IPS DF 6.9 (cell line): ENCODE measurements around the gene TTI1.

Source experiments
- DNase-seq: peaks from one replicate; pipeline ENCODE4 v3.0.0-alpha.2; 2013; ENCODE audit warnings: low read depth, low spot score
- H3K27ac ChIP-seq: one replicate; pipeline ENCODE4 v1.5.1; 2013; ENCODE audit warnings: low read length, control low read depth
- H3K27me3 ChIP-seq: 2 replicates; pipeline ENCODE4 v1.6.1; 2013; ENCODE audit warnings: mild to moderate bottlenecking, low read length; ENCODE audit not compliant: control insufficient read depth, insufficient read depth
- H3K36me3 ChIP-seq: 2 replicates; pipeline ENCODE4 v1.6.1; 2013; ENCODE audit warnings: low read length; ENCODE audit not compliant: control insufficient read depth, insufficient read depth
- H3K4me1 ChIP-seq: 2 replicates; pipeline ENCODE4 v1.6.1; 2013; ENCODE audit warnings: low read length; ENCODE audit not compliant: control insufficient read depth, insufficient read depth
- H3K4me3 ChIP-seq: 2 replicates; pipeline ENCODE4 v1.5.1; 2013; ENCODE audit warnings: mild to moderate bottlenecking, low read length
- H3K9me3 ChIP-seq: 2 replicates; pipeline ENCODE4 v1.6.1; 2013; ENCODE audit warnings: low read length, inconsistent platforms; ENCODE audit not compliant: control insufficient read depth, insufficient read depth
- WGBS: extraction: QIAGEN DNeasy Blood & Tissue Kit; methylation state at CpG from one replicate; pipeline ENCODE4 v1.1.7; 2013; ENCODE audit warnings: mixed read lengths, missing lambda C conversion rate; ENCODE audit not compliant: insufficient read length, insufficient coverage; 5-methylcytosine and 5-hydroxymethylcytosine counted together

The TTI1 gene

DNA sequence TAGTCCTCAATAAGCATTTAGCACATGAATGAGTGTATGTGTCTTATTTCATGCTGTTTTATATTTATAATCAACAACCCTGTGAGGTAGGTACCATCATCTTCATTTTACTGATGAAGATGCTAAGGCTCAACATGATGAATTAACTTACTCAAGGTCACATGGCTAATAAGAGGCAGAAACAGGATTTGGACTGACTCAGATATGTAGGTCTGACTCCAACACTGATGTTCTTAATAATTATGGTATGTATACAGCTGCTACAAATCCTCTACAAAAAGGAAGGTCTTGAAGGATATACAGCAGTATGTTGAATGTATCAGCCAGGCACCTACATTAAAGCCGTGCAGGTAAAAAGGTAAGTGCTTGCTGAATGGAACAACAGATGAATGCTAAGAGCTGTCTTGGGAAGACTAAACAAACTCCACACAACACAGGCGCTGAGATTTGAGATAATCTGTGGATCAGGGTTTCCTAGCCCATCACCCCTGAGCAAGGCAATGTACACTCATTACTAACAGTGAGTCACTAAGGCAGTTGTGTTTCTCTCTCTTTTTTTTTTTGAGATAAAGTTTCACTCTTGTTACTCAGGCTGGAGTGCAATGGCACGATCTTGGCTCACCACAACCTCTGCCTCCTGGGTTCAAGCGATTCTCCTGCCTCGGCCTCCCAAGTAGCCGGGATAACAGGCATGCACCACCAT, 31.9 kb downstream of the TTI1 start:
- no peak for DNase-seq
- Histone ChIP-seq H3K27me3 (no peaks in the 10 kb centered on the region), H3K4me1 (no peaks in the 10 kb centered on the region), H3K27ac (no peak overlapping the region), H3K36me3 (peaks cover 27% of the 10 kb centered on the region), H3K9me3 (no peaks in the 10 kb centered on the region), H3K4me3 (no peak overlapping the region)
- WGBS = no CpG with 5 or more reads among the region's 6 CpGs

DNA sequence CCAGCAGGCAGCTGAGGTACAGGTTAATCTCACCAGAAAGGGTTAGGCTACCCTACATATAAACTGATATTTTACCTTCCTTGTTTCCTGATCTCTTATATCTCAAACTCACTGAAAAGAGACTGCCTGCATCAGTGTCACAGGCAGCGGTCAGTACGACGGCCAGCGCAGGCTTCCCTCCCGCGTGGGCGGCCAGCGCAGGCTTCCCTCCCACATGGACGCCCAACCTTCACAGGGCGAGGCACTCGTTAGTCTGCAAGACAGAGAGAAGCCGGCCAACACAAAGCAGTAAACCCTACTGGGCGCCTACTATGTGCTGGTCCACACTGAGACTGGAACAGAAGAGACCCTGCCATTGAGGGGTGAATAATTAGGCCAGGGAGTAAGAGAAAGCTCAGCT, 33.0 kb downstream of the TTI1 start:
- Histone ChIP-seq H3K4me1 (no peaks in the 10 kb centered on the region), H3K9me3 (no peaks in the 10 kb centered on the region), H3K36me3 (peaks cover 30% of the 10 kb centered on the region), H3K4me3 (no peak overlapping the region), H3K27me3 (no peaks in the 10 kb centered on the region), H3K27ac (no peak overlapping the region)
- no CpG with 5 or more reads among the region's 13 CpGs for WGBS
- no peak for DNase-seq

DNA sequence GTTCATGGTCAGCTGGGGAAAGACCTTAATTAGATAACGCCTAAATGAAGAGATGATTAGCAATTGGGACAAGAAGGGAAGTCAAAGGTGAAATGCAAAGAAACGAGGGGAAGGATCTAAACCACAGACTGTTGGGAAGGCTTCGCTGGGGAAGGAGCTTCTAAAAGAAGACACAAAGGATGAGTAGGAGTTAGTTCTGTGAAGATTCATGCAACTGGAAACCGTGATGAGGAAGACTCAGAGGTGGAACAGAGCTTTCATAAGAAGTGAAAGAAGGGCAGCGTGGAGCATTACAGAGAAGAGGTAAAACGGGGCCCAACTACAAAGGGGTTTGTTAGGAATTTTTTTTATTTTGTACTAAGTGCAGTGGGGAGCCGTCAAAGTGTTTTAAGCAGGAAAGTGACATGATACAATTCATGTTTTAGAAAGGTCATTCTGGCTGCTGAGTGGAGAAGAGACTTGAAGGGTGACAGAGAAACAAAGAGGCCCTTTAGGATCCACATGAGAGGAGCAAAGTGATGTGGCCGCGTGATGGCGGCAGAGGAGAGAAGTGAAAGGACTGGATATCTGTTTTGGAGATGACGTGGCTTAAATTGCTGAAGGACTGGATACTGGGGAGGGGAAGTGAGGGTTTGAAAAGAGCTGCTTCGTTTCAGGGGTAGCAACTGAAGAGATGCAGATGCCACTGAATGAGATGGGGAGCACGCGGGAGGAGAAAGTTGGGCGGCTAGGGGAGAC, 33.6 kb downstream of the TTI1 start:
- Histone ChIP-seq H3K9me3 (no peaks in the 10 kb centered on the region), H3K4me1 (no peaks in the 10 kb centered on the region), H3K4me3 (no peak overlapping the region), H3K27me3 (no peaks in the 10 kb centered on the region), H3K36me3 (peaks cover 30% of the 10 kb centered on the region), H3K27ac (no peak overlapping the region)
- DNase-seq = no peak
- no CpG with 5 or more reads among the region's 15 CpGs for WGBS

DNA sequence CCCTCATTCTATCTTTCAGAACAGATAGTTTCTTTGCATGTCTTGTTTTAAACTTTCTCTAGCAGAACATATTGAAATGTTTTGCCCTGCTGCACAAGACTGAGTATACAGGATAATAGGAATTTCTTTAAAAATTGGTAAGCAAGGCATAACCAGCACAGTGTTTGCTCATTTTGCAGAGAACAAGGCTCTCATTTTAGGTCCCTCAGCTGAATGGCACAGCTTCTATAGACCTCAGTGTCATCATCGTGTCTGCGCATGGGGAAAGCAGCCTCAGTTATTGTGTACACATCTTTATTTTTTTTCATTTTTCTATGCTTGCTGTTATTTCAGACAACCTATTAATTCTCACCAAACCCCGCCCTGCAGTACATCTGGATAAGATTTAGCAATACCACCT, 35.7 kb downstream of the TTI1 start:
- no peak for DNase-seq

DNA sequence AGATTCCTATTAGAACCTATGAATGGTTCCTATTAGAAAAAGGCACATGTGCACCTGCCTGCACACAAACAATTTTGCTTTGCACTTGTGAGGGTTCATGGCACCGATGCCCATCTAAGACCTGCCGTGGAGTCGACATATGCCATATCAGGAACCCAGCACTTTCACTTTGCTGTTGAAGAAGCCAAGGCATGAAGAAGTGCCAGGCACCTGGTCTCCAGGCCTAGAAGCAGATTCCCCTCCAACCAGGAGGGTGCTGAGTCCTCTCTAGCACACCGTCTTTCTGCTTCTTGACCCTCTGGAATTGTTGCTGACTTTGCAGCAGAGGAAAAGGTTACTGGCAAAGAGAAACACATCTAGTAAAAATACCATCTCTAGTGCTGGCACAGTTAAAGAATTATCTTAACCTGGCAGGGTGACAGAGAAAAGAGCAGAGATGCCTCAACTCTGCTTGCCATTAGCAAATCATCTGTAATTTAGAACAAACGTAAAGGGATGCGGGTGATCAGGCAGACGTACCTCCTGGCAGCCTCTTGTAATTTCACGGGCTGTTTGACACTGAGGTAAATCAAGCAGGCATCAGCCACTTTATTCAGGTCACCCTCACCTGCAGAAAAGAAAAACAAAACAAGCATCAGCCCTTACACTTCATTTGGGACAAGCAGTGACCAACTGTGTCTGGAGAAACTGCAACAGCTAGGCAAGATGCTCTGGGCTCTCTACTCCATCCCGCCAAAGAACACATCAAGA, 37.2 kb downstream of the TTI1 start:
- Histone ChIP-seq H3K4me3 (no peak overlapping the region), H3K9me3 (no peaks in the 10 kb centered on the region), H3K36me3 (peaks cover 33% of the 10 kb centered on the region), H3K4me1 (no peaks in the 10 kb centered on the region; the same call in 1 of the 2 replicates), H3K27ac (no peak overlapping the region), H3K27me3 (no peaks in the 10 kb centered on the region)
- no peak for DNase-seq
- WGBS = no CpG with 5 or more reads among the region's 9 CpGs

More for the DNA sequence above, 35.7 kb downstream of the TTI1 start:
- H3K4me1 ChIP-seq = no peaks in the 10 kb centered on the region; the same call in 1 of the 2 replicates
- no peak overlapping the region for H3K4me3 ChIP-seq
- no CpG with 5 or more reads among the region's 3 CpGs for WGBS
- no peaks in the 10 kb centered on the region for H3K9me3 ChIP-seq
- H3K36me3 ChIP-seq = peaks cover 36% of the 10 kb centered on the region
- H3K27me3 ChIP-seq = no peaks in the 10 kb centered on the region
- no peak overlapping the region for H3K27ac ChIP-seq

DNA sequence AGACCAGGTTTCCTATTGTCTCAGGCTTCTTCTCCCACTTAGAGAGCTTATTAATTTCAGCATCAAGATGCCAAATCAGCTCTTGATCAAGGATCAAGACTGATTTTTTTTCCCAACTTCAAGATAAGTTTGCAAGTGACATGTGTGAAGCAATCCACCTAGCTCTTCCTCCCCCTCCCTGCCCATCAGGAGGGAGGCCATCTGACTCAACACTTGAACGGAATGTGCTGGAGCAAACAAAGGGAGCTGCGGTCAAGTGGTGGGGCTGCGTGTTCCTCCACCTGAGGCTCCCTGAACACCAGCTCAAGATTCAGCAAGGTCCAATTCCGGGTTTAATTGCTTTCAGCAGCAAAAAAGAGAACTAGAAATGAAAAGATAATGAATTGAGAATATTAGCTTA, 38.7 kb downstream of the TTI1 start:
- no peak for DNase-seq
- Histone ChIP-seq H3K36me3 (peaks cover 26% of the 10 kb centered on the region), H3K4me3 (no peak overlapping the region), H3K27me3 (no peaks in the 10 kb centered on the region), H3K9me3 (no peaks in the 10 kb centered on the region), H3K27ac (no peak overlapping the region), H3K4me1 (no peaks in the 10 kb centered on the region; the same call in 1 of the 2 replicates)
- no CpG with 5 or more reads among the region's 4 CpGs for WGBS

DNA sequence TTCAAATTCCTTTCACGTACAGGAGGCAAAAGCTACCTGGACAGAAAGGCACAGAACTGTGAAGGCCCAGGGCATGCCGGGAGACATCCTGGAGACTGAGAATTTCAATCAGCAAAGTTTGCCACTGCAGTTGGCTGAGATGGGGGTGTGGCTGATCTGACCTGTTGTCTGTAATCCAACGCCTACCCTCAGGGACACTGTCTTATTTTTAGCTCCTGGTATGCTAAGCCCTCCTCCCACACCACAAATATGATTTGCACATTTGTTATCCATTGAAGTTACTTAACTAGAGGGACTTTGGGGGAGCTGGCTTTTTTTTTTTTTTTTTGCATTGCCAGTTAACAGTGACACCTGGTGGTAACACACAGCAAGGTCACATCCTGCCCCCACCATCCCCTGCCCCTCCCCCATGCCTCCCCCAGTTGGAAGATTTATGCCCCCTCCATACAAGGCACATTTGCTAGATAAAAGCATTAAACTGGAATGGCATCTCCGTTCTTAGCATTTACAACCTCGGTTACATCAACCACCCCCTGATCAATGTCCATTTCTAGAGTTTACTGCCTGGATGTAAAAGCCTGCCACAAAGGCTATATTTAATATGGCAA, 40.4 kb downstream of the TTI1 start:
- H3K4me1 ChIP-seq = no peaks in the 10 kb centered on the region; the same call in 1 of the 2 replicates
- no CpG with 5 or more reads among the region's 5 CpGs for WGBS
- no peaks in the 10 kb centered on the region for H3K9me3 ChIP-seq
- H3K27me3 ChIP-seq = no peaks in the 10 kb centered on the region
- no peak for DNase-seq
- no peak overlapping the region for H3K27ac ChIP-seq
- peaks cover 23% of the 10 kb centered on the region for H3K36me3 ChIP-seq
- H3K4me3 ChIP-seq = no peak overlapping the region

DNA sequence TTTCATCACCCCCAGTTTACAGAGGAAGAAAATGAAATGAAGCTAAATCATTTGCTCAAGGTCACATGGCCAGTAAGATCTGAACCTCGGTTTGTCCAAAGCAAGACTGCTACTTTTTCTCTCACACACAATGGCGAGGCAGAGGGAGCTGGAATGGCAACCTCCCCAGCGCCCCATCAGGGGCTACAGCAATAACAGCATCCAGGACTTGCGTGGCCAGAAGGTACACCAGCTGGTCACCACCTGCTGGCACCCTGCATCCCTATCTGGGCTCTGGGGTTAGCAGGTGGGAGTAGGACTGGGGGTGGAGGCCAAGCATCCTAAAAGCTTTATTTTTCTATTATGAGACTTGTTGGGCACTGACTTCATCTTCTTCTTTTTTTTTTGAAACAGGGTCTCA, 41.3 kb downstream of the TTI1 start:
- WGBS = no CpG with 5 or more reads among the region's 4 CpGs
- Histone ChIP-seq H3K9me3 (no peaks in the 10 kb centered on the region), H3K4me1 (no peaks in the 10 kb centered on the region; the same call in 1 of the 2 replicates)

DNA sequence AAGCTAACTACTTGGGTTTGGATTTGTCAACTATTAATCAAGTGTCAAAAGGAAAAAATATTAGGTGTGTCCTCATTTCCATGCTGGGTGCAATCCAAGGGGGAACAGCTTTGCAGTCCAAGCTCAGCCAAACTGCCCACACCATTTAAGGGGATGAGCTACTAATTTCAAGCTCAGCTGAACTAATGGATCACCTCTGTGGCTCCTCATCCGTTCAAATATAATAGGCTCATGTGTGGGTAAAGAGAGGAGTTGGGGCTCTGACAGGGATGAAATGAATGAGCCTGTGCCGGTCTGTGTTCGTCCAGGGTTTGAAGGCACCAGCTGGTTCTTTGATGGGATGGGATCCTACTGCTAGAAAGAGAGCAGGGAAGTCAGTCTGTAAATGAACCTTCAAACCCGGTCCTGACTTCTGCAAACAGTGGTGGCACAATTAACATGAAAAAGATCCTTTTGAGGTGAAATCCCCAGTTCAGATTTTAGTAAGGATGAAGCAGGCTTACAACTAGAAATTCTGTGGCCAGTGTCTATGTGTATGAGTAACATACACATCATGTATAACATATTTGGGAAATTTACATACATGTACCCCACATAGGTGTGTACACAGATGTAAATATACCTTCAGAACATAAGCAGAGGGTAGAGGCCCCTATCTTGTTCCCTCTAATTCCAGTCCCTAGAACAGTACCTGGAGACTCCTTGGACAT, 41.9 kb downstream of the TTI1 start:
- H3K27ac ChIP-seq = no peak overlapping the region
- no CpG with 5 or more reads among the region's 4 CpGs for WGBS
- no peaks in the 10 kb centered on the region; the same call in 1 of the 2 replicates for H3K4me1 ChIP-seq
- H3K36me3 ChIP-seq = peaks cover 14% of the 10 kb centered on the region; the same call in 1 of the 2 replicates
- no peak for DNase-seq
- no peaks in the 10 kb centered on the region for H3K27me3 ChIP-seq
- H3K4me3 ChIP-seq = no peak overlapping the region
- no peaks in the 10 kb centered on the region for H3K9me3 ChIP-seq

More for the DNA sequence above, 41.3 kb downstream of the TTI1 start:
- no peak for DNase-seq
- peaks cover 19% of the 10 kb centered on the region for H3K36me3 ChIP-seq
- no peak overlapping the region for H3K4me3 ChIP-seq
- H3K27ac ChIP-seq = no peak overlapping the region
- H3K27me3 ChIP-seq = no peaks in the 10 kb centered on the region
